ENCODE data around the gene AOC3. TPM values are rescaled to one million over a fixed set of nuclear protein-coding genes. Genes with fewer than 3 reads are reported as not detected.

The AOC3 gene
- total and polyA plus RNA-seq, 2 donors (not counting 3 experiments of a cell fraction or from before 2014, with no cell fraction given): 0.11 to 0.27 TPM

DNA sequence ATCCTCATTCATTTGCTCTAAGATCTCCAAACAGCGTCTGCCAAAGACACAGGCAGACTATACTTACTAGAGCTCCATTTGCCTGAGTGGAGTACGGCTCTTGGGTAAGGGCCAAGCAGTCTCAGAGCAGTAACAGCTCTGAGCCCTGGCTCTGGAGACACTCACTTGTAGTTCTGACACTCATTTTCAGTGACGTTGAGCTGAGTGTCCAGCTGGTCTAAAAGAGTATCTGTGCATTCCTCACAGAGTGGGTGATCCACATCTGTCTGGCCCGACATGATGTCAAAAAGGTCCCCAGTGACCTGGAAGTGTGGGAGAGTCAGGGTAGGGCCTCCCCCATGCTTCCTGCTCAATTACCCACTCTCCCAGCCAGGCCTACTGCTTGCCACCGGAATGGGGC is 32.6 kb upstream of the AOC3 start:
- H3K9me1 ChIP-seq (replicated peaks; ENCODE audit: control insufficient read depth, extremely low read depth, insufficient read depth, low read length): no peaks in the 10 kb centered on the region
- H2AFZ ChIP-seq (ENCODE audit: low read depth, low read length): no peak overlapping the region
- BruUV-seq (replicated peaks): no TSS peak
- no peak overlapping the region for H3K4me3 ChIP-seq (replicated peaks in 1 of 3; ENCODE audit: insufficient read depth in 1 of 3, low read depth in 1 of 3, low read length in 3 of 3)
- H3K4me1 ChIP-seq (ENCODE audit: control insufficient read depth, extremely low read depth, insufficient read depth, low read length): peaks cover 22% of the 10 kb centered on the region
- H3K4me2 ChIP-seq (ENCODE audit: insufficient read depth, low read length): no peak overlapping the region
- DNase-seq (ENCODE audit: low read depth, low spot score) (no peak), FAIRE-seq (no peak)
- no peaks in the 10 kb centered on the region for H3K9me3 ChIP-seq (replicated peaks; ENCODE audit: control insufficient read depth, insufficient read depth, low read length)
- intact Hi-C loops (cut with micrococcal nuclease) (no loop called here), dilution Hi-C loops (cut with MboI; ENCODE audit: extremely low pct_ligation_motif_present, low sequenced_read_pairs) (loop anchor here (10.0 kb wide), 1 partner anchor 214 kb away; the partner anchor contains the start of genes RETREG3 and TUBG1)
- no peaks in the 10 kb centered on the region for H3K27me3 ChIP-seq (ENCODE audit: control insufficient read depth in 2 of 2, insufficient read depth in 2 of 2, low read length in 2 of 2)
- POLR2A ChIA-PET: no interaction called here
- CTCF ChIA-PET: interaction anchor here (0.8 to 1.2 kb wide), 5 partner anchors 8 to 111 kb away, joined by 3 to 6 read pairs (median 3); partner anchors contain the start of gene PSME3
- peaks cover 11% of the 10 kb centered on the region for H3K79me2 ChIP-seq (ENCODE audit: control insufficient read depth, insufficient read depth, low read length)
- H3K9ac ChIP-seq (replicated peaks; ENCODE audit: extremely low read depth, insufficient read depth, low read length): no peak overlapping the region
- no peak overlapping the region for H3K27ac ChIP-seq (ENCODE audit: insufficient read depth, low read depth, low read length)
- H4K20me1 ChIP-seq (replicated peaks; ENCODE audit: control insufficient read depth, extremely low read depth, insufficient read depth, low read length): no peaks in the 10 kb centered on the region
- H3K36me3 ChIP-seq (ENCODE audit: control insufficient read depth in 2 of 2, extremely low read depth in 1 of 2, insufficient read depth in 2 of 2, low read length in 2 of 2): peaks cover 19 to 21% of the 10 kb centered on the region in 2 experiments
- TF ChIP-seq JUN (IDR thresholded peaks at IDR 0.05; ENCODE audit: borderline replicate concordance, insufficient read depth, insufficient read length, low read depth) (no peak), POLR2AphosphoS5 (IDR thresholded peaks at IDR 0.05; ENCODE audit: insufficient read depth, low read depth, low read length) (no peak), EZH2 (IDR thresholded peaks at IDR 0.05; ENCODE audit: borderline replicate concordance, low read depth, low read length, severe bottlenecking) (no peak), GATA2 (IDR thresholded peaks at IDR 0.05; ENCODE audit: insufficient read depth, insufficient read length, low read depth, low read length) (no peak), FOS (IDR thresholded peaks at IDR 0.05; ENCODE audit: borderline replicate concordance, insufficient read depth, low read length) (no peak), MYC (IDR thresholded peaks at IDR 0.05; ENCODE audit: low read depth, low read length) (no peak), POLR2A (IDR thresholded peaks at IDR 0.05; ENCODE audit: low read depth, low read length) (no peak)
- TF ChIP-seq, protein P1, sequence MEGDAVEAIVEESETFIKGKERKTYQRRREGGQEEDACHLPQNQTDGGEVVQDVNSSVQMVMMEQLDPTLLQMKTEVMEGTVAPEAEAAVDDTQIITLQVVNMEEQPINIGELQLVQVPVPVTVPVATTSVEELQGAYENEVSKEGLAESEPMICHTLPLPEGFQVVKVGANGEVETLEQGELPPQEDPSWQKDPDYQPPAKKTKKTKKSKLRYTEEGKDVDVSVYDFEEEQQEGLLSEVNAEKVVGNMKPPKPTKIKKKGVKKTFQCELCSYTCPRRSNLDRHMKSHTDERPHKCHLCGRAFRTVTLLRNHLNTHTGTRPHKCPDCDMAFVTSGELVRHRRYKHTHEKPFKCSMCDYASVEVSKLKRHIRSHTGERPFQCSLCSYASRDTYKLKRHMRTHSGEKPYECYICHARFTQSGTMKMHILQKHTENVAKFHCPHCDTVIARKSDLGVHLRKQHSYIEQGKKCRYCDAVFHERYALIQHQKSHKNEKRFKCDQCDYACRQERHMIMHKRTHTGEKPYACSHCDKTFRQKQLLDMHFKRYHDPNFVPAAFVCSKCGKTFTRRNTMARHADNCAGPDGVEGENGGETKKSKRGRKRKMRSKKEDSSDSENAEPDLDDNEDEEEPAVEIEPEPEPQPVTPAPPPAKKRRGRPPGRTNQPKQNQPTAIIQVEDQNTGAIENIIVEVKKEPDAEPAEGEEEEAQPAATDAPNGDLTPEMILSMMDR (IDR thresholded peaks at IDR 0.05; ENCODE audit: extremely low read depth in 1 of 2, insufficient read depth in 1 of 2, low read depth in 1 of 2, low read length in 2 of 2): no peak
- TF ChIP-seq, protein P2, sequence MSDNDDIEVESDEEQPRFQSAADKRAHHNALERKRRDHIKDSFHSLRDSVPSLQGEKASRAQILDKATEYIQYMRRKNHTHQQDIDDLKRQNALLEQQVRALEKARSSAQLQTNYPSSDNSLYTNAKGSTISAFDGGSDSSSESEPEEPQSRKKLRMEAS (IDR thresholded peaks at IDR 0.05; ENCODE audit: insufficient read depth, insufficient read length): no peak

Data from endothelial cell of umbilical vein (primary cell).